Skin epidermis (tissue), 12 donors: Measurements from ENCODE around the gene EXOC4.
"Not testable (repeated sequence)": the region's sequence is repeated elsewhere in the genome, so short reads cannot be mapped to it uniquely, and the experiment has no call there.

ENCODE experiments used
- H3K27ac ChIP-seq, 21 experiments: fragments of 200-600 bp; sonication (generic) in 11 of 21; one replicate each; pipeline ENCODE4 v1.5.0; 2020; ENCODE audit warnings: mild to moderate bottlenecking in 3 of 21, inconsistent platforms in 2 of 21, moderate library complexity in 2 of 21
- H3K4me3 ChIP-seq, 7 experiments: fragments of 200-600 bp; sonication (generic) in 2 of 7; one replicate each; pipeline ENCODE4 v1.5.0; 2020; ENCODE audit warnings: inconsistent platforms in 2 of 7, mild to moderate bottlenecking in 2 of 7, moderate library complexity in 1 of 7

EXOC4 gene

GRCh38 chr7:133309333-133309732, 56.5 kb downstream of the EXOC4 start:
- no peak overlapping the region for H3K27ac ChIP-seq
- H3K4me3 ChIP-seq = no peak overlapping the region

DNA sequence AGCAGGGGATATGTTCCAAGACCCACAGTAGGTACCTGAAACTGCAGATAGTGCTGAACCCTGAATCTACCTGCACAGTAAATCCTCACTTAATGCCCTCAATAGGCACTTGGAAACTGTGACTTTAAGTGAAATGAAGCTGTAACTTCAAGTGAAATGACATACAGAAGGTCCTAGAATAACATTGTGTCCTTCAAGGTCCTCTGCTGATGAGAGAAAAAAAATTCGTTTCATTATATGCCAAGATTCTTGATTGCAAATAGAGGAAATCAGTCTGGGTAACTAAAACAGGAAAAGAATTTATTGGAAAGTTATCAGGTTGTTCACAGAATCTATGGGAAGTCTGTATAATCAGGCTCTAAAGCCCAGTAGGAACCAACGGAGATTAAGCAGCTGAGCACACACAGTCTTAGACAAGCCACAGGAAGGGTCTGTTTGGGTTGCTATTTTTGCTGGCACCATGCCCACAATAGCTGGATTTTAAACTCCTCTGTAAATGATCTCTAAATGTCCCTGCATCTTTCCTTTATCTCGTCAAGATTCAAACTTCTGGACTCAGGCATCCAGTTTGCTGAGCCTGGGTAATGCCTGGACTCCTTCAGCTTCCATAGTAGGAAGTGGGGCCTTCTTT, 57.5 kb downstream of the EXOC4 start:
- Histone ChIP-seq H3K4me3 (no peak overlapping the region), H3K27ac (no peak overlapping the region)

- no peak overlapping the region for H3K27ac ChIP-seq
- no peak overlapping the region for H3K4me3 ChIP-seq
Measured at GRCh38 chr7:133313575-133313974, 60.7 kb downstream of the EXOC4 start.

GRCh38 chr7:133314084-133314483, 61.2 kb downstream of the EXOC4 start:
- Histone ChIP-seq H3K27ac (no peak overlapping the region), H3K4me3 (no peak overlapping the region)

GRCh38 chr7:133315332-133316040, 62.6 kb downstream of the EXOC4 start:
- Histone ChIP-seq H3K4me3 (no peak overlapping the region), H3K27ac (no peak overlapping the region)

- H3K27ac ChIP-seq = no peak overlapping the region
- H3K4me3 ChIP-seq = no peak overlapping the region
Measured at GRCh38 chr7:133319842-133320241, 67.0 kb downstream of the EXOC4 start.

DNA sequence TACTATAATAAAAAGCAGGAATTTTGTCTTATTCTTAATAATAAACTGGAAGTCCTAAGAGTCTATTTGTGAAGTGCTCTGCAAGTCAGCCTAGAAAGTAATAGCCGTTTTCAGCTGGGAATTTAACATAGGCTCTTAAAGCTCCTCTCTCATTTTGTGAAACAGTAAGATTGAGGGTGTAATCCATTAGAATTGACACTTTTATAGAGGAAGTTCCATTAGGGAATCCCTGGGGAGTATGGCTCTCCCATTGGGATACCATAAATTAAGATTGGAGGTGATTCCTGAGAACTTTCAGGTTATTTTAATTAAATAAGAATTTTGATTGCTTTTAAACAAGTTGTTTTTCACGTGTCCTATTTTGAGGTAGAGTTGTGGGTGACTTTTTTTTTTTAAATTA, 68.0 kb downstream of the EXOC4 start:
- H3K4me3 ChIP-seq = no peak overlapping the region
- H3K27ac ChIP-seq = no peak overlapping the region

DNA sequence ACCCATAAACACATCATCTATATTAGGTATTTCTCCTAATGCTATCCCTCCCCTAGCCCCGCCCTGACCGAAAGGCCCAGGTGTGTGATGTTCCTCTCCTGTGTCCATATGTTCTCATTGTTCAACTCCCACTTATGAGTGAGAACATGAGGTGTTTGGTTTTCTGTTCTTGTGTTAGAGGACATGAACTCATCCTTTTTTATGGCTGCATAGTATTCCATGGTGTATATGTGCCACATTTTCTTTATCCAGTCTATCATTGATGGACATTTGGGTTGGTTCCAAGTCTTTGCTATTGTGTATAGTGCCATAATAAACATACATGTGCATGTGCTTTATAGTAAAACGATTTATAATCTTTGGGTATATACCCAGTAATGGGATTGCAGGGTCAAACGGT, 68.5 kb downstream of the EXOC4 start:
- H3K4me3 ChIP-seq, H3K27ac ChIP-seq: not testable (repeated sequence)

GRCh38 chr7:133326745-133327144, 73.9 kb downstream of the EXOC4 start:
- H3K4me3 ChIP-seq, H3K27ac ChIP-seq: not testable (repeated sequence)

- H3K4me3 ChIP-seq, H3K27ac ChIP-seq: not testable (repeated sequence)
Measured at GRCh38 chr7:133328021-133328420, 75.1 kb downstream of the EXOC4 start.

- H3K4me3 ChIP-seq = no peak overlapping the region
- H3K27ac ChIP-seq = no peak overlapping the region
Measured at GRCh38 chr7:133330085-133330484, 77.2 kb downstream of the EXOC4 start.

GRCh38 chr7:133331861-133332260, 79.0 kb downstream of the EXOC4 start:
- Histone ChIP-seq H3K27ac (no peak overlapping the region), H3K4me3 (no peak overlapping the region)

- Histone ChIP-seq H3K4me3 (no peak overlapping the region), H3K27ac (no peak overlapping the region)
Measured at GRCh38 chr7:133339772-133340171, 86.9 kb downstream of the EXOC4 start.

- Histone ChIP-seq H3K4me3 (no peak overlapping the region), H3K27ac (no peak overlapping the region)
Measured at GRCh38 chr7:133344275-133344674, 91.4 kb downstream of the EXOC4 start.

GRCh38 chr7:133345690-133346421, 93.0 kb downstream of the EXOC4 start:
- H3K27ac ChIP-seq = no peak overlapping the region
- no peak overlapping the region for H3K4me3 ChIP-seq

DNA sequence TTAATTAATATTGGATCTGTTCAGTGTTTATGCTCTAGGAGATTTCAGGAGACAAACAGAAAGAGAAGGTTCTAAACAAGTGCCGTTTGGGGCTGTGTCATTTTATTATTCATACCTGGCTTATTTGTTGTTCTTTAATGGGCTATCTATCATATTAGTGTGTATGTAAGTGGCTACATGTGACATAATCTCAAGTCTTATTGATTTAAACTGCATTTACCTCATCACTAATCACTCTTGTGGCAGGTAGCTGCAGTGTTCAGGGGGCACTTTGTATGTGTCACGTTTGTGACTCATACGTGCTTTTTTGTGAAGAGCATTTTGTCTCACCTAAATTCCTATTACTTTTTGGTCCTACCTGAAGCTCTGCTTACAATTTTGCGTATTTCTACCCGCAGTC, 95.4 kb downstream of the EXOC4 start:
- H3K4me3 ChIP-seq = no peak overlapping the region
- H3K27ac ChIP-seq = no peak overlapping the region

- no peak overlapping the region for H3K4me3 ChIP-seq
Measured at GRCh38 chr7:133349101-133349500, 96.2 kb downstream of the EXOC4 start.

GRCh38 chr7:133352430-133352829, 99.6 kb downstream of the EXOC4 start:
- H3K4me3 ChIP-seq = no peak overlapping the region
- no peak overlapping the region for H3K27ac ChIP-seq

More at GRCh38 chr7:133349101-133349500, 96.2 kb downstream of the EXOC4 start:
- H3K27ac ChIP-seq = no peak overlapping the region

GRCh38 chr7:133353775-133354174, 100.9 kb downstream of the EXOC4 start:
- no peak overlapping the region for H3K27ac ChIP-seq
- H3K4me3 ChIP-seq = no peak overlapping the region

- Histone ChIP-seq H3K4me3 (no peak overlapping the region), H3K27ac (no peak overlapping the region)
Measured at GRCh38 chr7:133354546-133355324, 101.9 kb downstream of the EXOC4 start.
